Smooth muscle cell (in vitro differentiated cells): Measurements from ENCODE around the gene OGFOD1. TPM values are rescaled to one million over a fixed set of nuclear protein-coding genes. Genes with fewer than 3 reads are reported as not detected.
A peak's percentile ranks its signal among the peaks of the same experiment; 100 is the strongest.

Experiments used
- DNase-seq: peaks from one replicate; lab custom pipeline; 2025; ENCODE audit not compliant: unreplicated experiment; lab: John Stamatoyannopoulos, UW
- H2AFZ ChIP-seq: fragments of 200-600 bp; sonication (generic); 2 replicates; pipeline ENCODE4 v1.6.0; 2016; ENCODE audit warnings: antibody characterized with exemption, low read depth, mild to moderate bottlenecking
- H3F3A ChIP-seq: fragments of 200-600 bp; sonication (generic); 2 replicates; pipeline ENCODE4 v1.6.0; 2017; ENCODE audit warnings: antibody characterized with exemption, low read depth
- H3K27ac ChIP-seq: fragments of 200-600 bp; sonication (generic); 2 replicates; pipeline ENCODE4 v1.5.1; 2016; ENCODE audit warnings: low read depth, mild to moderate bottlenecking
- H3K27me3 ChIP-seq: fragments of 200-600 bp; sonication (generic); 2 replicates; pipeline ENCODE4 v1.6.1; 2016; ENCODE audit warnings: low read depth, mild to moderate bottlenecking
- H3K36me3 ChIP-seq: fragments of 200-600 bp; sonication (generic); 2 replicates; pipeline ENCODE4 v1.5.1; 2016; ENCODE audit warnings: low read depth
- H3K4me1 ChIP-seq: fragments of 200-600 bp; sonication (generic); 2 replicates; pipeline ENCODE4 v1.5.1; 2016; ENCODE audit warnings: low read depth
- H3K4me2 ChIP-seq: fragments of 200-600 bp; sonication (generic); 2 replicates; pipeline ENCODE4 v1.6.0; 2016; ENCODE audit warnings: mild to moderate bottlenecking
- H3K4me3 ChIP-seq: fragments of 200-600 bp; sonication (generic); 2 replicates; pipeline ENCODE4 v1.5.1; 2016; ENCODE audit warnings: mild to moderate bottlenecking
- H3K79me2 ChIP-seq: fragments of 200-600 bp; sonication (generic); 2 replicates; pipeline ENCODE4 v1.6.0; 2016; ENCODE audit warnings: low read depth, mild to moderate bottlenecking
- H3K9ac ChIP-seq: fragments of 200-600 bp; sonication (generic); 2 replicates; pipeline ENCODE4 v1.6.0; 2016; ENCODE audit warnings: low read depth
- H3K9me3 ChIP-seq: fragments of 200-600 bp; sonication (generic); replicated peaks from 2 replicates; pipeline ENCODE4 v1.5.1; 2016; ENCODE audit warnings: low read depth
- H4K20me1 ChIP-seq: fragments of 200-600 bp; sonication (generic); 2 replicates; pipeline ENCODE4 v1.6.0; 2016; ENCODE audit warnings: low read depth
- WGBS: methylation state at CpG from one replicate; pipeline ENCODE4 v1.1.7; 2016; ENCODE audit warnings: low lambda C conversion rate; 5-methylcytosine and 5-hydroxymethylcytosine counted together
- polyA plus RNA-seq: library from polyadenylated mRNA; unstranded; fragments of >200 nt; fragmentation: Nextera tagmentation; extraction: Ambion mirVana; gene quantifications from 2 replicates; pipeline ENCODE4 v1.2.1, GENCODE V29; 2016
- total RNA-seq: library from RNA; depleted of rRNA; stranded (reverse); fragments of >200 nt; gene quantifications from 2 replicates; pipeline ENCODE4 v1.2.3, GENCODE V29; 2014
- TF ChIP-seq, protein P1 (sequence below): fragments of 200-600 bp; sonication (generic); IDR thresholded peaks from 2 replicates; pipeline ENCODE4 v1.5.1; 2017; ENCODE audit warnings: borderline replicate concordance, mild to moderate bottlenecking, antibody characterized with exemption; ENCODE audit not compliant: insufficient read depth, poor library complexity, severe bottlenecking

Gene OGFOD1
- total and polyA plus RNA-seq, 2 experiments from 2014 or later, result 68.7 to 107 TPM

DNA sequence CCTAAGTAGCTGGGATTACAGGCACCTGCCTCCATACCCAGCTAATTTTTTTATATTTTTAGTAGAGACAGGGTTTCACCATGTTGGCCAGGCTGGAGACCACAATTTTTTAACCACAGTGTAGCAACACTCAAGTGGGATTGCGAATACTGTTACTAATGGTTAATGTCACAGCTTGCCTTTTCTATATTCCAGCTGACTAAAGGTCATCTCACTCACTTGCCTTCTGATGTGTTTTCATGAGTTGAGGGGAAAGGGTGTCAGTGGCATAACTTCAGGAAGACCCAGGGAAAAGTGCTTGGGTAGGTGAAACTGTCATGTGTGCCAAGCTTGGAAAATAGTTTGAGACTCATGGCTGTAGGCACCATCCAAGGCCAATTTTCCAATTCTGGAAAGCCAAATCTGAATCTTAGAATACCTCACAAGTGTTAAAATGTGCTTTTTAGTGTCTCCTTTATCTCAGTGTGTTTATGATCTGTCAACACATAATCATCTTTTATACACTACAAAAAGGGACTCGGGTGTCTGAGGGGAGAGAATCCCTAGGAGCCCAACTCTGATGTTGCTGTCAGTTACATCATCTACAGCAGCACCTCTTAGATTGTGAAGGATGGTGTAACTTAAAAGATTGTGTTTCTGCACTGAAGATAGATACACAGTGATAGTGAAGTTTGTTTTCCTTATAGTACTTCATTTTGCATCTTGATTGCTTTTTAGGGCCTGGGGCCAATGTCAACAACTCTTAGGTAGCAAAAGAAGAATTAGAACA, 27.1 kb downstream of the OGFOD1 start:
- no peaks in the 10 kb centered on the region for H3K27me3 ChIP-seq
- TF ChIP-seq, protein P1, sequence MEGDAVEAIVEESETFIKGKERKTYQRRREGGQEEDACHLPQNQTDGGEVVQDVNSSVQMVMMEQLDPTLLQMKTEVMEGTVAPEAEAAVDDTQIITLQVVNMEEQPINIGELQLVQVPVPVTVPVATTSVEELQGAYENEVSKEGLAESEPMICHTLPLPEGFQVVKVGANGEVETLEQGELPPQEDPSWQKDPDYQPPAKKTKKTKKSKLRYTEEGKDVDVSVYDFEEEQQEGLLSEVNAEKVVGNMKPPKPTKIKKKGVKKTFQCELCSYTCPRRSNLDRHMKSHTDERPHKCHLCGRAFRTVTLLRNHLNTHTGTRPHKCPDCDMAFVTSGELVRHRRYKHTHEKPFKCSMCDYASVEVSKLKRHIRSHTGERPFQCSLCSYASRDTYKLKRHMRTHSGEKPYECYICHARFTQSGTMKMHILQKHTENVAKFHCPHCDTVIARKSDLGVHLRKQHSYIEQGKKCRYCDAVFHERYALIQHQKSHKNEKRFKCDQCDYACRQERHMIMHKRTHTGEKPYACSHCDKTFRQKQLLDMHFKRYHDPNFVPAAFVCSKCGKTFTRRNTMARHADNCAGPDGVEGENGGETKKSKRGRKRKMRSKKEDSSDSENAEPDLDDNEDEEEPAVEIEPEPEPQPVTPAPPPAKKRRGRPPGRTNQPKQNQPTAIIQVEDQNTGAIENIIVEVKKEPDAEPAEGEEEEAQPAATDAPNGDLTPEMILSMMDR, result no peak

DNA sequence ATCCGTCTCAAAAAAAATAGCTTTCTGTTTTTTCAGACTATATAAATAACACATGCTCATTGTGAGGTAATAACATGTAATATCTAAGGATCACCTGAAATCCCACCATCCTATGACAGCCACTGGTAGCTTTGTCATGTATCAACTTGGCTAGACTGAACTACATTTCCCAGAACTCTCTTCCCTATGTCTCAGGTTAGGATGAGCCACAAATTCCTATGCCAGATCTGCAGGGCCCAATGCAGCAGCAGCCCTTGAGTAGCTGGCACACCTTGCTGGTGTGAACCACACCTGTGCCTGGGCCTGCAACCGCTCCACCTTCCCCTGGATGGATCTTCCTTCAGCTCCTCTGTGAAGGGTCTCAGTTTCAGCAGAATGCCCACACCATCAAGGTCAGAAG, 28.1 kb downstream of the OGFOD1 start:
- Histone ChIP-seq H3K27ac (no peak overlapping the region), H3K79me2 (no peaks in the 10 kb centered on the region), H3K4me1 (peaks cover 5% of the 10 kb centered on the region), H3K9ac (no peak overlapping the region), H3K36me3 (peaks cover 18% of the 10 kb centered on the region), H4K20me1 (peaks cover 19% of the 10 kb centered on the region), H3K9me3 (no peaks in the 10 kb centered on the region), H3K4me2 (no peak overlapping the region), H3K27me3 (no peaks in the 10 kb centered on the region), H3K4me3 (no peak overlapping the region), H2AFZ (no peak overlapping the region), H3F3A (peaks cover 35% of the 10 kb centered on the region)
- no peak for DNase-seq
- TF ChIP-seq, protein P1, result no peak
- WGBS, result 97% methylated on average over 2 of the region's 2 CpGs

More for the DNA sequence above, 27.1 kb downstream of the OGFOD1 start:
- Histone ChIP-seq H3K4me3 (no peak overlapping the region), H3K4me2 (no peak overlapping the region), H3K27ac (peak overlapping the region; percentile 83), H3F3A (peaks cover 35% of the 10 kb centered on the region), H3K36me3 (peaks cover 23% of the 10 kb centered on the region), H3K79me2 (no peaks in the 10 kb centered on the region), H3K9ac (no peak overlapping the region), H4K20me1 (peaks cover 19% of the 10 kb centered on the region), H2AFZ (no peak overlapping the region), H3K9me3 (no peaks in the 10 kb centered on the region), H3K4me1 (peaks cover 5% of the 10 kb centered on the region)
- whole genome bisulfite sequencing, result 66% methylated on average over 2 of the region's 2 CpGs
- DNase-seq, result no peak

DNA sequence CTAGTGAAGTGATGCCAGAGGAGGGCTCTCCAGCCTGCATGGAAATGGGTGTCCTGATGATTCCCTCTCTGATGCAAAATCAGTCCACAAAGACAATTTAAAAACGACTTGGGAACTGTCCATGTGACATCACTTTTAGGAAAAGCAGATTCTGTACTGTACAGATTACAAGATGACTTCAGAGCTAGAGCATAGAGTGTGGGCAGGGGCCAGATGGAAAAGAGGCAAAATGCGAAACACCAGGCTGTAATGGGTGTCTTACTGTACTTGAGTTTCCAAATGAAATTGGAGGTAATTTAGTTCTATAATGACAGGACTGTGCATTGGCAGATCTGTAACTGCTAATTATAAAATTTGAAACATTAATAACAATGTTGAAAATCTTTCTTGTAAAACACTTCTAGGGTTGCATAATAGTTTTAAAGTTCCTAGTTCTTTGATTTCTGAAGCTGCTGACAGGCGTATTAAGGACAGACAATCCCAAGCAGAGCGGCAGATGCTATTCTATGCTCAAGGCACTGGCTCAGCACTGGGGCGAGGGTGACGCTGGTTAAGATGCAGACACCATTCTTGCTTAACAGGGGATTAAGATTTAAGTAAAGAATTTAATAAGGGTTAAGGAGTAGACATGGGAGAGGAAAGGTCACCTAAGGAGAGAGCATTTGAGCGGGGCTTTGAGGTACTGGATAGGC, 29.6 kb downstream of the OGFOD1 start:
- no peaks in the 10 kb centered on the region for H3K9me3 ChIP-seq
- TF ChIP-seq, protein P1, result no peak
- no peak overlapping the region for H3K9ac ChIP-seq
- H3K4me1 ChIP-seq, result peaks cover 5% of the 10 kb centered on the region
- peak overlapping the region; percentile 29 for H3K4me2 ChIP-seq
- no peak overlapping the region for H2AFZ ChIP-seq
- no peaks in the 10 kb centered on the region for H3K79me2 ChIP-seq
- DNase-seq, result no peak
- peaks cover 13% of the 10 kb centered on the region for H3K36me3 ChIP-seq
- WGBS, result 31% methylated on average over 7 of the region's 7 CpGs
- peak overlapping the region; percentile 42 for H3K27ac ChIP-seq
- H3F3A ChIP-seq, result peaks cover 32% of the 10 kb centered on the region
- no peaks in the 10 kb centered on the region for H3K27me3 ChIP-seq
- H3K4me3 ChIP-seq, result no peak overlapping the region
- peaks cover 19% of the 10 kb centered on the region for H4K20me1 ChIP-seq
